ENCODE data around the gene ZBTB8OS. TPM values are rescaled to one million over a fixed set of nuclear protein-coding genes. Genes with fewer than 3 reads are reported as not detected.

The ZBTB8OS gene
- total and polyA plus RNA-seq, 9 of the 15 experiments (the other 6 are each of a cell fraction or from before 2014, with no cell fraction given) = 54.8 to 230 (median 107) TPM

DNA sequence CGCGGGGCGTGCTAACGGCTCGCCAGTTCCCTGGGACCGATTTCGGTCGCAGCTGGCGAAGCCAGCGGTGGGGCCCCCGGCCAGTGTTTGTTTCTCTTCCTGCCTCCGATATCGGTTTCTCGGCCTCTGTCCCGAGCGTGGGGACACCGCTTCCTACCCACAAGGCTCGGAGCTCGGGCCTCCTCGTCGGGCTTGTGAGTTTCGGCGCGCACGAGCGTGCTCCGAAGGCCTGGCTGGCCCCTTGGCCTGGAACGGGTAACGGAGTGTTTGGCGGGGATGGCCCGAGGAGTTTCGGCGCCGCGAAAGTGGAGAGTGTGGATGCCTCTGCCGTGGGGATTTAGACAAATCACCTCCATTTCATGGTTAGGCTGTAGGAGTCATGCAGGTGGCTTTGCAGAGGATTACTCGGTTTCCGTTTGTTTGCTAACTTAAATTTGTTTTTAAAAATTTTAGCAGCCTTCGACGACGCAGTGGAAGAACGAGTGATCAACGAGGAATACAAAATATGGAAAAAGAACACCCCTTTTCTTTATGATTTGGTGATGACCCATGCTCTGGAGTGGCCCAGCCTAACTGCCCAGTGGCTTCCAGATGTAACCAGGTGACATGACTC lies 1.2 kb upstream of the ZBTB8OS start (continued):
- TF ChIP-seq FOXP4 (CRISPR knock-in tag; IDR thresholded peaks at IDR 0.05; ENCODE audit: borderline replicate concordance) (0 out of 2 replicates have a peak, but pooled peaks have one; percentile 11), ZNF695 (CRISPR knock-in tag; IDR thresholded peaks at IDR 0.05) (0 out of 2 replicates have a peak, but pooled peaks have one; percentile 55), TCF3 (CRISPR knock-in tag; IDR thresholded peaks at IDR 0.05) (peak; percentile 24; the same call in 1 of the 2 replicates), EZH2 (IDR thresholded peaks at IDR 0.05; ENCODE audit: borderline replicate concordance, low read depth, low read length) (no peak), ESRRB (CRISPR knock-in tag; IDR thresholded peaks at IDR 0.05; ENCODE audit: borderline replicate concordance) (no peak), ARHGAP35 (IDR thresholded peaks at IDR 0.05; ENCODE audit: partially characterized antibody) (no peak), DMBX1 (CRISPR knock-in tag; IDR thresholded peaks at IDR 0.05; ENCODE audit: borderline replicate concordance) (peak; percentile 74; the same call in 1 of the 2 replicates), ZBTB9 (CRISPR knock-in tag; IDR thresholded peaks at IDR 0.05) (0 out of 2 replicates have a peak, but pooled peaks have one; percentile 87), ZNF134 (CRISPR knock-in tag; conservative IDR thresholded peaks at IDR 0.05) (0 out of 2 replicates have a peak, but pooled peaks have one; percentile 37), DLX4 (CRISPR knock-in tag; IDR thresholded peaks at IDR 0.05) (no peak), MED1 (CRISPR knock-in tag; IDR thresholded peaks at IDR 0.05; ENCODE audit: borderline replicate concordance) (0 out of 2 replicates have a peak, but pooled peaks have one; percentile 32), RBM14 (IDR thresholded peaks at IDR 0.05; ENCODE audit: borderline replicate concordance, insufficient read depth, low read depth, low read length) (0 out of 2 replicates have a peak, but pooled peaks have one; percentile 89), HIVEP1 (CRISPR knock-in tag; IDR thresholded peaks at IDR 0.05) (peak; percentile 74), TEAD2 (tag; IDR thresholded peaks at IDR 0.05) (no peak), ZNF140 (CRISPR knock-in tag; IDR thresholded peaks at IDR 0.05) (0 out of 2 replicates have a peak, but pooled peaks have one; percentile 16), GTF2A2 (tag; IDR thresholded peaks at IDR 0.05) (0 out of 2 replicates have a peak, but pooled peaks have one; percentile 36), CHD1 (IDR thresholded peaks at IDR 0.05; ENCODE audit: low read length) (peak; percentile 95), NFXL1 (CRISPR knock-in tag; IDR thresholded peaks at IDR 0.05) (0 out of 2 replicates have a peak, but pooled peaks have one; percentile 59), SRSF3 (IDR thresholded peaks at IDR 0.05; ENCODE audit: insufficient read depth, low read length) (0 out of 2 replicates have a peak, but pooled peaks have one; percentile 19)
- TF ChIP-seq, protein P1, sequence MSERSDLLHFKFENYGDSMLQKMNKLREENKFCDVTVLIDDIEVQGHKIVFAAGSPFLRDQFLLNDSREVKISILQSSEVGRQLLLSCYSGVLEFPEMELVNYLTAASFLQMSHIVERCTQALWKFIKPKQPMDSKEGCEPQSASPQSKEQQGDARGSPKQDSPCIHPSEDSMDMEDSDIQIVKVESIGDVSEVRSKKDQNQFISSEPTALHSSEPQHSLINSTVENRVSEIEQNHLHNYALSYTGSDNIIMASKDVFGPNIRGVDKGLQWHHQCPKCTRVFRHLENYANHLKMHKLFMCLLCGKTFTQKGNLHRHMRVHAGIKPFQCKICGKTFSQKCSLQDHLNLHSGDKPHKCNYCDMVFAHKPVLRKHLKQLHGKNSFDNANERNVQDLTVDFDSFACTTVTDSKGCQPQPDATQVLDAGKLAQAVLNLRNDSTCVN (CRISPR knock-in tag; IDR thresholded peaks at IDR 0.05) = peak; percentile 85
- TF ChIP-seq, protein P2, sequence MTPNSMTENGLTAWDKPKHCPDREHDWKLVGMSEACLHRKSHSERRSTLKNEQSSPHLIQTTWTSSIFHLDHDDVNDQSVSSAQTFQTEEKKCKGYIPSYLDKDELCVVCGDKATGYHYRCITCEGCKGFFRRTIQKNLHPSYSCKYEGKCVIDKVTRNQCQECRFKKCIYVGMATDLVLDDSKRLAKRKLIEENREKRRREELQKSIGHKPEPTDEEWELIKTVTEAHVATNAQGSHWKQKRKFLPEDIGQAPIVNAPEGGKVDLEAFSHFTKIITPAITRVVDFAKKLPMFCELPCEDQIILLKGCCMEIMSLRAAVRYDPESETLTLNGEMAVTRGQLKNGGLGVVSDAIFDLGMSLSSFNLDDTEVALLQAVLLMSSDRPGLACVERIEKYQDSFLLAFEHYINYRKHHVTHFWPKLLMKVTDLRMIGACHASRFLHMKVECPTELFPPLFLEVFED (CRISPR knock-in tag; conservative IDR thresholded peaks at IDR 0.05) = peak; percentile 63; the same call in 1 of the 2 replicates
